ENCODE measurements around the gene AFDN. TPM values are rescaled to one million over a fixed set of nuclear protein-coding genes. Genes with fewer than 3 reads are reported as not detected.

Gene AFDN
- polyA plus RNA-seq, 1 experiment, result 20.4 TPM

- Histone ChIP-seq H3K27me3 (ENCODE audit: control insufficient read depth, insufficient read depth, low read length) (no peaks in the 10 kb centered on the region), H3K4me3 (ENCODE audit: low read depth, low read length) (no peak overlapping the region), H3K36me3 (ENCODE audit: control insufficient read depth, insufficient read depth, low read length) (no peaks in the 10 kb centered on the region)
- CTCF ChIA-PET, result no interaction called here
- POLR2A ChIA-PET, result no interaction called here
- TF ChIP-seq, protein P1, sequence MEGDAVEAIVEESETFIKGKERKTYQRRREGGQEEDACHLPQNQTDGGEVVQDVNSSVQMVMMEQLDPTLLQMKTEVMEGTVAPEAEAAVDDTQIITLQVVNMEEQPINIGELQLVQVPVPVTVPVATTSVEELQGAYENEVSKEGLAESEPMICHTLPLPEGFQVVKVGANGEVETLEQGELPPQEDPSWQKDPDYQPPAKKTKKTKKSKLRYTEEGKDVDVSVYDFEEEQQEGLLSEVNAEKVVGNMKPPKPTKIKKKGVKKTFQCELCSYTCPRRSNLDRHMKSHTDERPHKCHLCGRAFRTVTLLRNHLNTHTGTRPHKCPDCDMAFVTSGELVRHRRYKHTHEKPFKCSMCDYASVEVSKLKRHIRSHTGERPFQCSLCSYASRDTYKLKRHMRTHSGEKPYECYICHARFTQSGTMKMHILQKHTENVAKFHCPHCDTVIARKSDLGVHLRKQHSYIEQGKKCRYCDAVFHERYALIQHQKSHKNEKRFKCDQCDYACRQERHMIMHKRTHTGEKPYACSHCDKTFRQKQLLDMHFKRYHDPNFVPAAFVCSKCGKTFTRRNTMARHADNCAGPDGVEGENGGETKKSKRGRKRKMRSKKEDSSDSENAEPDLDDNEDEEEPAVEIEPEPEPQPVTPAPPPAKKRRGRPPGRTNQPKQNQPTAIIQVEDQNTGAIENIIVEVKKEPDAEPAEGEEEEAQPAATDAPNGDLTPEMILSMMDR (IDR thresholded peaks at IDR 0.05; ENCODE audit: insufficient read depth, low read depth, low read length), result no peak
- no peak for DNase-seq (ENCODE audit: low read depth)
These were observed 6.0 kb downstream of the AFDN start for GRCh38 chr6:167832497-167833395.

- ChIA-PET POLR2A (no interaction called here), CTCF (no interaction called here)
- TF ChIP-seq, protein P1 (IDR thresholded peaks at IDR 0.05; ENCODE audit: insufficient read depth, low read depth, low read length), result no peak
- Histone ChIP-seq H3K36me3 (ENCODE audit: control insufficient read depth, insufficient read depth, low read length) (no peaks in the 10 kb centered on the region), H3K4me3 (ENCODE audit: low read depth, low read length) (no peak overlapping the region), H3K27me3 (ENCODE audit: control insufficient read depth, insufficient read depth, low read length) (no peaks in the 10 kb centered on the region)
- no peak for DNase-seq (ENCODE audit: low read depth)
These were observed 6.7 kb downstream of the AFDN start for GRCh38 chr6:167833396-167833763.

- POLR2A ChIA-PET, result no interaction called here
- TF ChIP-seq, protein P1 (IDR thresholded peaks at IDR 0.05; ENCODE audit: insufficient read depth, low read depth, low read length), result no peak
- no peak for DNase-seq (ENCODE audit: low read depth)
- CTCF ChIA-PET, result no interaction called here
- Histone ChIP-seq H3K27me3 (ENCODE audit: control insufficient read depth, insufficient read depth, low read length) (no peaks in the 10 kb centered on the region), H3K36me3 (ENCODE audit: control insufficient read depth, insufficient read depth, low read length) (no peaks in the 10 kb centered on the region), H3K4me3 (ENCODE audit: low read depth, low read length) (no peak overlapping the region)
These were observed 8.5 kb downstream of the AFDN start for GRCh38 chr6:167835260-167835659.

DNA sequence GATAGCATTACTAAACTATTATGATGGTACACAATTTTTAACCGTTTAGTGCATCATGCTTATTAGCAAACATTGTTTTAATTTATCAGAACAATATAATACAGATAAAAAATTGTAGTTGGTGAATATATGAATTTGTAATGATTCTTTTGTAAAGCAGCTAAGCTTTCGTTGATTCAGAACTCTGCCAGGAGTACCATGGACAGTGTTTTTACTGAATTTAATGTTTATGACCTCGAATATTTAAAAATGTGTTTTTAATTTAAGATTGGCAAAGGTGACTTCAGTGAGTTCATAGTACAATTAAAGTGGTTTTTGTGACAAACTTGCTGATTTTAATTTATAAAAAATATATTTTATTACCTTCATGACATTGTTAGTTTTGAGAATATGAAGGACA is 10.0 kb downstream of the AFDN start:
- POLR2A ChIA-PET, result no interaction called here
- CTCF ChIA-PET, result interaction anchor here (0.8 kb wide), 1 partner anchor 159 kb away, joined by 3 read pairs; no protein-coding TSS in a partner anchor
- Histone ChIP-seq H3K27me3 (ENCODE audit: control insufficient read depth, insufficient read depth, low read length) (no peaks in the 10 kb centered on the region), H3K36me3 (ENCODE audit: control insufficient read depth, insufficient read depth, low read length) (no peaks in the 10 kb centered on the region), H3K4me3 (ENCODE audit: low read depth, low read length) (no peak overlapping the region)
- TF ChIP-seq, protein P1 (IDR thresholded peaks at IDR 0.05; ENCODE audit: insufficient read depth, low read depth, low read length), result no peak
- no peak for DNase-seq (ENCODE audit: low read depth)

DNA sequence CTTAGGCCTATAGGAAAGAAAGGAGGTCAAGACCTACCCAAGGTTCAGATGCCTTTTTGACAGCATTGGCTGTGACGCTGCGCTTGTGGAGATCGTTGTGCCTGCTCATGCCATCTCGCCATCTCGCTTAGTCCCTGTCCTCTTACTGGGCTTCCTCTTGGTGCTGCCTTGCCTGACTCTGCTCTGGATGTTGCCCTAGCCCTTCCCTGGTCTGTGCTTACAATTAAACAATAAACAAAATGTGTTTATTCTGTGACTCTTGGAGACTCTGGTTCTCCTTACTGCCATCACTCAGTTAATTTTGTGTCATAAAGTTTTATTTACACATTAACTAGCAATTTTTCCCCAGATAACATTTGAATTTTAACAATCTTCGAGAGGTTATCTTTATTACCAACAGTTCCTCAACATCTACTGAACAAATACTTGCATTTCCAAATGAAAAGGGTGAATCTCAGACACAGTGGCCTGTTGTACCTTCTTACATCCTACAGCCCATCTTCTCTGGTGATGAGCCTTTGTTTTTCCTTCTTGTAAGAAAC is 11.6 kb downstream of the AFDN start:
- H3K4me3 ChIP-seq (ENCODE audit: low read depth, low read length), result no peak overlapping the region
- no peaks in the 10 kb centered on the region for H3K36me3 ChIP-seq (ENCODE audit: control insufficient read depth, insufficient read depth, low read length)
- DNase-seq (ENCODE audit: low read depth), result no peak
- H3K27me3 ChIP-seq (ENCODE audit: control insufficient read depth, insufficient read depth, low read length), result no peaks in the 10 kb centered on the region
- TF ChIP-seq, protein P1 (IDR thresholded peaks at IDR 0.05; ENCODE audit: insufficient read depth, low read depth, low read length), result no peak
- CTCF ChIA-PET, result interaction anchor here (1.6 kb wide), 1 partner anchor 132 kb away, joined by 3 read pairs; no protein-coding TSS in a partner anchor
- POLR2A ChIA-PET, result no interaction called here
